ENCODE measurements around the gene FBLN2. TPM values are rescaled to one million over a fixed set of nuclear protein-coding genes. Genes with fewer than 3 reads are reported as not detected.

The FBLN2 gene
- total RNA-seq, 4 donors from 2014 or later, result 75.7 to 159 (median 89.8) TPM

GRCh38 chr3:13642597-13642996 lies 93.7 kb downstream of the FBLN2 start:
- Histone ChIP-seq H3K9me3 (no peaks in the 10 kb centered on the region), H3K27me3 (no peaks in the 10 kb centered on the region), H3K36me3 (no peaks in the 10 kb centered on the region), H3K4me1 (no peaks in the 10 kb centered on the region), H3K4me3 (replicated peaks in 1 of 3) (no peak overlapping the region), H3K27ac (no peak overlapping the region)
- WGBS, 2 donors, result 71 to 79% methylated on average over 6 of the region's 6 CpGs
- DNase-seq, result no peak
- no peak for TF ChIP-seq CTCF (IDR thresholded peaks at IDR 0.05)
- intact Hi-C loops (cut with DNase I), result no loop called here

- WGBS, 2 donors, result 90 to 92% methylated on average over 4 of the region's 4 CpGs
- H3K9me3 ChIP-seq, result no peaks in the 10 kb centered on the region
- peaks cover 0 to 4% of the 10 kb centered on the region in 2 donors for H3K4me1 ChIP-seq
- intact Hi-C loops (cut with DNase I), result no loop called here
- DNase-seq, result no peak
- TF ChIP-seq POLR2A (IDR thresholded peaks at IDR 0.05) (no peak), CTCF (IDR thresholded peaks at IDR 0.05) (no peak)
- no peak overlapping the region for H3K4me3 ChIP-seq (replicated peaks in 1 of 3)
- H3K36me3 ChIP-seq, result no peaks in the 10 kb centered on the region
- H3K27ac ChIP-seq, result no peak overlapping the region
- H3K27me3 ChIP-seq, result no peaks in the 10 kb centered on the region
These were observed 95.6 kb downstream of the FBLN2 start for GRCh38 chr3:13644341-13645117.

GRCh38 chr3:13645801-13646637 lies 97.1 kb downstream of the FBLN2 start:
- intact Hi-C loops (cut with DNase I), result no loop called here
- H3K9me3 ChIP-seq, result no peaks in the 10 kb centered on the region
- 80 to 81% methylated on average over 9 of the region's 9 CpGs for WGBS, 2 donors
- no peak overlapping the region for H3K27ac ChIP-seq
- H3K36me3 ChIP-seq, result no peaks in the 10 kb centered on the region
- no peaks in the 10 kb centered on the region for H3K27me3 ChIP-seq
- peaks cover 0 to 7% of the 10 kb centered on the region in 2 donors for H3K4me1 ChIP-seq
- TF ChIP-seq CTCF (IDR thresholded peaks at IDR 0.05), result no peak
- no peak for TF ChIP-seq POLR2A (IDR thresholded peaks at IDR 0.05)
- no peak for DNase-seq
- no peak overlapping the region for H3K4me3 ChIP-seq (replicated peaks in 1 of 3)

GRCh38 chr3:13647298-13648059 lies 98.6 kb downstream of the FBLN2 start:
- DNase-seq, result no peak
- Histone ChIP-seq H3K4me1 (peaks cover 0 to 7% of the 10 kb centered on the region in 2 donors), H3K27me3 (no peaks in the 10 kb centered on the region), H3K4me3 (replicated peaks in 1 of 3) (no peak overlapping the region), H3K9me3 (no peaks in the 10 kb centered on the region), H3K27ac (no peak overlapping the region), H3K36me3 (no peaks in the 10 kb centered on the region)
- 51 to 57% methylated on average over 17 to 19 of the region's 19 CpGs for WGBS, 2 donors
- intact Hi-C loops (cut with DNase I), result loop anchor here (2.0 kb wide), 1 partner anchor 153 kb away; no protein-coding TSS in a partner anchor
- TF ChIP-seq POLR2A (IDR thresholded peaks at IDR 0.05), result no peak
- TF ChIP-seq CTCF (IDR thresholded peaks at IDR 0.05), result no peak
